GM12878 (cell line): ENCODE data around the gene CHAC2. TPM values are rescaled to one million over a fixed set of nuclear protein-coding genes. Genes with fewer than 3 reads are reported as not detected.

Source experiments
- ATAC-seq: fragments of 200-7000 bp; cut with Tn5 transposase; 3 replicates; pipeline ENCODE4 v1.9.1; 2020; ENCODE audit warnings: mild to moderate bottlenecking, moderate library complexity
- BruUV-seq: library from RNA; stranded (reverse); fragments of 400-500 nt; replicated peaks from 2 replicates; lab custom pipeline; 2021; lab: Mats Ljungman, UMichigan
- CTCF ChIA-PET: fragments of 300-600 bp; sonication (Branson Sonifier 250); formaldehyde crosslinking; extraction: SDS; loops from one replicate; lab custom pipeline; 2021; ENCODE audit warnings: inconsistent platforms; lab: Yijun Ruan, JAX
- POLR2A ChIA-PET: fragments of 350-600 bp; formaldehyde crosslinking; extraction: SDS; loops from one replicate; lab custom pipeline; 2021; ENCODE audit warnings: inconsistent platforms; lab: Charles Lee
- RAD21 ChIA-PET: fragments of 300-600 bp; sonication (Branson Sonifier 250); formaldehyde crosslinking; loops from one replicate; lab custom pipeline; 2023; ENCODE audit warnings: antibody characterized with exemption; ENCODE audit not compliant: unreplicated experiment; lab: Charles Lee
- SMC1A ChIA-PET: fragments of 300-600 bp; sonication (Branson Sonifier 250); formaldehyde crosslinking; loops from one replicate; lab custom pipeline; 2023; ENCODE audit not compliant: unreplicated experiment, uncharacterized antibody; lab: Charles Lee
- DNase-seq: peaks from one replicate; pipeline ENCODE4 v3.0.0-alpha.2; 2011; ENCODE audit warnings: low read depth, low spot score
- FAIRE-seq: peaks from 3 replicates; lab custom pipeline; 2011; peaks lifted over from hg19 to GRCh38; lab: Jason Lieb, UNC
- H2AFZ ChIP-seq: 2 replicates; pipeline ENCODE4 v1.6.0; 2011; ENCODE audit warnings: low read depth, low read length, control low read depth; ENCODE audit not compliant: control insufficient read depth
- H3K27ac ChIP-seq: 2 replicates; pipeline ENCODE4 v1.5.1; 2011; ENCODE audit warnings: control low read depth; ENCODE audit not compliant: control insufficient read depth, insufficient read depth
- H3K27me3 ChIP-seq, 2 experiments: replicated peaks in 1 of 2; 2 replicates each; pipeline versions ENCODE4 v1.6.0 to v1.6.1; 2011; ENCODE audit warnings: low read length in 1 of 2; ENCODE audit not compliant: control insufficient read depth in 2 of 2, insufficient read depth in 2 of 2
- H3K36me3 ChIP-seq, 2 experiments: 2 replicates each; pipeline ENCODE4 v1.5.1; 2011; ENCODE audit warnings: low read length in 1 of 2; ENCODE audit not compliant: control insufficient read depth in 2 of 2, insufficient read depth in 2 of 2
- H3K4me1 ChIP-seq: 2 replicates; pipeline ENCODE4 v1.6.1; 2011; ENCODE audit warnings: mild to moderate bottlenecking, low read length, moderate library complexity, mixed read lengths; ENCODE audit not compliant: control insufficient read depth, insufficient read depth
- H3K4me2 ChIP-seq: 2 replicates; pipeline ENCODE4 v1.6.0; 2011; ENCODE audit warnings: control low read depth; ENCODE audit not compliant: control insufficient read depth, insufficient read depth
- H3K4me3 ChIP-seq: fragments of 200-600 bp; sonication (generic); 2 replicates; pipeline ENCODE4 v1.5.1; 2016
- H3K79me2 ChIP-seq: 2 replicates; pipeline ENCODE4 v1.6.0; 2011; ENCODE audit warnings: low read length; ENCODE audit not compliant: control insufficient read depth, insufficient read depth
- H3K9ac ChIP-seq: 2 replicates; pipeline ENCODE4 v1.8.0; 2011; ENCODE audit warnings: low read length, control low read depth, mixed read lengths; ENCODE audit not compliant: control insufficient read depth, insufficient read depth
- H3K9me3 ChIP-seq: replicated peaks from 3 replicates; pipeline ENCODE4 v1.5.1; 2011; ENCODE audit warnings: mild to moderate bottlenecking, low read length; ENCODE audit not compliant: control insufficient read depth, insufficient read depth
- H4K20me1 ChIP-seq: 2 replicates; pipeline ENCODE4 v1.6.0; 2011; ENCODE audit not compliant: control insufficient read depth, insufficient read depth
- CEBPB ChIP-seq, 2 experiments: fragments of 150-350 bp in 1 of 2; IDR thresholded peaks; 2 replicates each; pipeline ENCODE4 v1.6.1; 2012 to 2014; ENCODE audit warnings: low read depth in 2 of 2, low read length in 2 of 2, borderline replicate concordance in 1 of 2, inconsistent platforms in 1 of 2
- E2F8 ChIP-seq: fragments of 450-650 bp; IDR thresholded peaks from 2 replicates; pipeline ENCODE4 v1.6.1; 2018; ENCODE audit warnings: mild to moderate bottlenecking, low read depth, moderate library complexity; ENCODE audit not compliant: partially characterized antibody
- EP300 ChIP-seq, 2 experiments: fragments of 150-350 bp in 1 of 2; IDR thresholded peaks; 2 replicates each; pipeline ENCODE4 v1.6.1; 2011 to 2012; ENCODE audit warnings: low read depth in 2 of 2, low read length in 2 of 2, borderline replicate concordance in 1 of 2, improper control_type of control experiment in 1 of 2, inconsistent platforms in 1 of 2; ENCODE audit not compliant: control insufficient read depth in 1 of 2
- HDGF ChIP-seq: fragments of 450-650 bp; IDR thresholded peaks from 2 replicates; pipeline ENCODE4 v1.6.1; 2016; ENCODE audit warnings: antibody characterized with exemption
- MEF2B ChIP-seq: fragments of 450-650 bp; IDR thresholded peaks from 2 replicates; pipeline ENCODE4 v1.6.1; 2018; ENCODE audit warnings: mild to moderate bottlenecking, moderate library complexity; ENCODE audit not compliant: partially characterized antibody, poor library complexity, severe bottlenecking
- MTA2 ChIP-seq: fragments of 450-650 bp; IDR thresholded peaks from 2 replicates; pipeline ENCODE4 v1.6.1; 2016; ENCODE audit warnings: low read depth, mild to moderate bottlenecking, moderate library complexity
- RELA ChIP-seq: fragments of 450-650 bp; IDR thresholded peaks from 2 replicates; pipeline ENCODE4 v1.8.0; 2014; ENCODE audit warnings: borderline replicate concordance; ENCODE audit not compliant: partially characterized antibody
- SUPT20H ChIP-seq: IDR thresholded peaks from 2 replicates; pipeline ENCODE4 v1.6.1; 2011; ENCODE audit warnings: low read depth, mild to moderate bottlenecking, low read length, moderate library complexity, borderline replicate concordance; ENCODE audit not compliant: control insufficient read depth
- TAF1 ChIP-seq: IDR thresholded peaks from 2 replicates; pipeline ENCODE4 v1.6.1; 2011; ENCODE audit warnings: mild to moderate bottlenecking, low read depth, low read length, borderline replicate concordance
- TBL1XR1 ChIP-seq: IDR thresholded peaks from 2 replicates; pipeline ENCODE4 v1.6.1; 2012; ENCODE audit warnings: low read depth, low read length, improper control_type of control experiment
- WRNIP1 ChIP-seq: IDR thresholded peaks from 2 replicates; pipeline ENCODE4 v1.6.1; 2011; ENCODE audit warnings: low read depth, low read length, improper control_type of control experiment, borderline replicate concordance
- ZNF687 ChIP-seq: fragments of 450-650 bp; IDR thresholded peaks from 2 replicates; pipeline ENCODE4 v1.6.1; 2017; ENCODE audit warnings: mild to moderate bottlenecking, moderate library complexity
- WGBS: methylation state at CpG from one replicate; pipeline ENCODE4 v1.1.6; 2016; ENCODE audit warnings: low lambda C conversion rate; ENCODE audit not compliant: insufficient replicate concordance, insufficient coverage; ENCODE audit errors: missing lambda C conversion rate; 5-methylcytosine and 5-hydroxymethylcytosine counted together
- in situ Hi-C: fragments of 300-500 bp; cut with MboI; formaldehyde crosslinking; loops from 9 replicates; pipeline ENCODE4 v1.14.3; 2018; ENCODE audit warnings: mixed read lengths
- intact Hi-C: fragments of 100-400 bp; cut with micrococcal nuclease; formaldehyde crosslinking; loops from one replicate; pipeline ENCODE4 v1.14.2; 2022; ENCODE audit not compliant: unreplicated experiment
- polyA plus RNA-seq, 11 experiments: library from polyadenylated mRNA; depleted of rRNA in 4 of 11; unstranded in 6 of 11; stranded (reverse) in 5 of 11; fragments of >200 nt; fragmentation: Nextera tagmentation in 4 of 11; fragmentation: Illumina TruSeq in 1 of 11; extraction: Ambion mirVana in 4 of 11; extraction: Trizol in 1 of 11; gene quantifications; 1 replicate in 1 of 11; 2 replicates in 10 of 11; pipeline versions ENCODE4 v1.2.1 to v1.2.3, GENCODE V29; 2011 to 2016; ENCODE audit warnings: inconsistent platforms in 2 of 11, missing spikeins in 2 of 11, low read depth in 1 of 11
- total RNA-seq, 4 experiments: library from RNA; depleted of rRNA in 3 of 4; stranded (reverse); fragments of >200 nt in 3 of 4; fragmentation: Illumina TruSeq in 1 of 4; extraction: Trizol in 1 of 4; gene quantifications; 2 replicates each; pipeline versions ENCODE4 v1.2.1 to v1.2.3, GENCODE V29; 2013 to 2021
- TF ChIP-seq, protein P1 (sequence below): IDR thresholded peaks from 2 replicates; pipeline ENCODE4 v1.6.1; 2012; ENCODE audit warnings: mild to moderate bottlenecking, low read depth, low read length

Gene CHAC2
- total and polyA plus RNA-seq, 10 of the 15 experiments (the other 5 are each of a cell fraction or from before 2014, with no cell fraction given): 11.0 to 67.6 (median 25.0) TPM

DNA sequence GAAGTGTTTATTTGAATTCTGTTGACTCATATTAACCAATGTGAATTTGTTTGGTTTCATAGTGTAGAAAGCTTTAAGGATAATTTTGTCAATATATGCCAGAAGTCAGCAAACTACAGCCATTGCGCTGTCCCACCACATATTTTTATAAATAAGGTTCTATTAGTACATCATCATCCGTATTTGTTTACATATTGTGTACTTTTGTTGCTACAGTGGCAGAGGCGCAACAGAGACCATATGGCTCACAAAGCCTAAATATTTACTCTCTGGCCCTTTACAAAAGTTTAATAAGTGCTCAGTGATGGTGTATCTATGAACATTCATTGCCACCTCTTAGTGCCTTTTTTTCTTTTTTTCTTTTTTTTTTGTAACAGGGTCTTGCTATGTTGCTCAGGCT is 25.7 kb downstream of the CHAC2 start:
- Histone ChIP-seq H3K9me3 (no peaks in the 10 kb centered on the region), H2AFZ (no peak overlapping the region), H3K4me2 (no peak overlapping the region), H3K4me1 (no peaks in the 10 kb centered on the region), H3K27me3 (no peaks in the 10 kb centered on the region), H3K79me2 (peaks cover 27% of the 10 kb centered on the region), H3K9ac (no peak overlapping the region), H3K4me3 (no peak overlapping the region), H4K20me1 (no peaks in the 10 kb centered on the region), H3K36me3 (peaks cover 0 to 3% of the 10 kb centered on the region in 2 experiments; a peak in 2 of 4 replicates), H3K27ac (no peak overlapping the region)
- ChIA-PET RAD21 (no interaction called here), POLR2A (no interaction called here), CTCF (no interaction called here), SMC1A (interaction anchor here (1.2 kb wide), 1 partner anchor 13 kb away, joined by 3 read pairs; no protein-coding TSS in a partner anchor)
- intact Hi-C loops: no loop called here
- in situ Hi-C loops: no loop called here
- no peak for DNase-seq
- no peak for FAIRE-seq
- BruUV-seq: no TSS peak
- ATAC-seq: no peak
- 100% methylated on average over 3 of the region's 3 CpGs for WGBS
- TF ChIP-seq SUPT20H (no peak), CEBPB (IDR thresholded peaks at IDR 0.05; ENCODE audit: borderline replicate concordance in 1 of 2, low read depth in 2 of 2, low read length in 2 of 2) (no peak), EP300 (IDR thresholded peaks at IDR 0.05; ENCODE audit: borderline replicate concordance in 1 of 2, control insufficient read depth in 1 of 2, low read depth in 2 of 2, low read length in 2 of 2) (no peak), TAF1 (no peak), HDGF (no peak), MTA2 (no peak), RELA (no peak), MEF2B (no peak), ZNF687 (no peak), WRNIP1 (no peak), E2F8 (no peak), TBL1XR1 (no peak)
- TF ChIP-seq, protein P1, sequence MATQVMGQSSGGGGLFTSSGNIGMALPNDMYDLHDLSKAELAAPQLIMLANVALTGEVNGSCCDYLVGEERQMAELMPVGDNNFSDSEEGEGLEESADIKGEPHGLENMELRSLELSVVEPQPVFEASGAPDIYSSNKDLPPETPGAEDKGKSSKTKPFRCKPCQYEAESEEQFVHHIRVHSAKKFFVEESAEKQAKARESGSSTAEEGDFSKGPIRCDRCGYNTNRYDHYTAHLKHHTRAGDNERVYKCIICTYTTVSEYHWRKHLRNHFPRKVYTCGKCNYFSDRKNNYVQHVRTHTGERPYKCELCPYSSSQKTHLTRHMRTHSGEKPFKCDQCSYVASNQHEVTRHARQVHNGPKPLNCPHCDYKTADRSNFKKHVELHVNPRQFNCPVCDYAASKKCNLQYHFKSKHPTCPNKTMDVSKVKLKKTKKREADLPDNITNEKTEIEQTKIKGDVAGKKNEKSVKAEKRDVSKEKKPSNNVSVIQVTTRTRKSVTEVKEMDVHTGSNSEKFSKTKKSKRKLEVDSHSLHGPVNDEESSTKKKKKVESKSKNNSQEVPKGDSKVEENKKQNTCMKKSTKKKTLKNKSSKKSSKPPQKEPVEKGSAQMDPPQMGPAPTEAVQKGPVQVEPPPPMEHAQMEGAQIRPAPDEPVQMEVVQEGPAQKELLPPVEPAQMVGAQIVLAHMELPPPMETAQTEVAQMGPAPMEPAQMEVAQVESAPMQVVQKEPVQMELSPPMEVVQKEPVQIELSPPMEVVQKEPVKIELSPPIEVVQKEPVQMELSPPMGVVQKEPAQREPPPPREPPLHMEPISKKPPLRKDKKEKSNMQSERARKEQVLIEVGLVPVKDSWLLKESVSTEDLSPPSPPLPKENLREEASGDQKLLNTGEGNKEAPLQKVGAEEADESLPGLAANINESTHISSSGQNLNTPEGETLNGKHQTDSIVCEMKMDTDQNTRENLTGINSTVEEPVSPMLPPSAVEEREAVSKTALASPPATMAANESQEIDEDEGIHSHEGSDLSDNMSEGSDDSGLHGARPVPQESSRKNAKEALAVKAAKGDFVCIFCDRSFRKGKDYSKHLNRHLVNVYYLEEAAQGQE: no peak
